Measurements from ENCODE around the gene MTHFD1L.
"Not testable (repeated sequence)": the region's sequence is repeated elsewhere in the genome, so short reads cannot be mapped to it uniquely, and the experiment has no call there.

Gene MTHFD1L

DNA sequence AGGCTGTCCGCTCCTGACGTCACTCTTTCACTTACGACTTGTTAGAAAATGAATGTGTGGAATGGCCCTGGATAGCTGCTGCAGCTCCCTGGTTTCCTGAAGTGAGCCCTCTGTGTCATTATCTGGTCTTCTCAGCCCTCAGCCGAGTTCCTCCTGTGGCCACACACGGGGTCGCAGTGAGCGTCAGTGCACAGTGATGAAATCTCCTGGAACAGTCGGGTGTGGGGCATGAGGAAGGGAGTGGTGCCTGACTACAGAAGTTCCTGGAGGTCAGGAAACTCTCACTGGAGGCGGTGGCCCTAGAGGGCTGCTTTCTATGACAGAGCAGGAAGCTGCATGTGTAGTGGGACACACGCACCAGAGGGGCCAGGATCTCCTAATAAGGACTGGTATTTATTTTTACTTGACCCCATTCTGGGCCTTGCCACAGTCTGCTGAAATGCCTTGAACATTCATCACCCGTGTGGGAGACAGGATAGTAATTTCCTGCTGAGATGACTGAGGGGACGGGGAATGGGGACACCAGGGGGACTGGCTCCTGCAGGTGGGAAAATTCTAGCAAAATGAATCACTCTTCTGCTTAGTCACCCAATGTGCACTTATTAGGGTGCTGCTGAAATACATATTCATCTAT, 175.5 kb downstream of the MTHFD1L start:
- not testable (repeated sequence) for ATAC-seq, DNase-seq

DNA sequence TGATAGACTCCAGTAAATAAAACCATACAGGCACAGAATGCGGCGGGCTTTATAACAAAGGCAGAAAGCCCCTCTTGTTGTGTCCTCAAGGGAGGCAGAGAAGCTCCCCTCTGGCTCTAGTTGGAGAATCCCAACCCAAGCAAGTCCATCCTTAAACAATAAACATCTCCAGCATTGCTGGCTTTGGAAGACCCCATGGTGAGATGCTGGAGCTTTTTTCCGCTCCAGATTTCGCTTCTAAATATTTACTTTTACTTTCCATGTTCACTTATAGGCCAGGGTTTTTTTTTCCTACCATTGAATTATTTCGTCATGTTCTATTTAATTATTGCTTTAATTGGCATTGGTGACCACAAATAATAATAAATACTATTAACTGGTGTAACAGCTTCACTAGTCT, 176.2 kb downstream of the MTHFD1L start:
- ATAC-seq (no peak), DNase-seq (no peak)

DNA sequence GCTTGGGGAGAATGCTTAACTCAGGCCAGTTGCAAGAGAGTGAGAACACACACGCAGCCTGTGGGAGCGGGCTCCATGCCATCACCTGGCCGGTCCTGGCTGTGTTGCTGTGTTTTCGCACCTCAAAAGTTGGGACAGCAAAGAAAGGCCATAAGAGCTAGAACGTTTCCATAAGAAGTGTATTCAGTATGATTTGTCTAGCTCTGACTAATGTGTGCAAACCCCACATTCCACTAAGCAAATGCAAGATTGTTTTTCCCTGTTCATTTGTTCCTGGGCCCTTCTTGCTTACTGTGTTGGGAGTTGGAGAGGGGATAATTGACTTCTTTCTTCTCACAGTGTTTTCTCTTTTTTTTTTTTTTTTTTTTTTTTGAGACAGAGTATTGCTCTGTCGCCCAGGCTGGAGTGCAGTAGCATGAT, 177.4 kb downstream of the MTHFD1L start:
- not testable (repeated sequence) for DNase-seq

DNA sequence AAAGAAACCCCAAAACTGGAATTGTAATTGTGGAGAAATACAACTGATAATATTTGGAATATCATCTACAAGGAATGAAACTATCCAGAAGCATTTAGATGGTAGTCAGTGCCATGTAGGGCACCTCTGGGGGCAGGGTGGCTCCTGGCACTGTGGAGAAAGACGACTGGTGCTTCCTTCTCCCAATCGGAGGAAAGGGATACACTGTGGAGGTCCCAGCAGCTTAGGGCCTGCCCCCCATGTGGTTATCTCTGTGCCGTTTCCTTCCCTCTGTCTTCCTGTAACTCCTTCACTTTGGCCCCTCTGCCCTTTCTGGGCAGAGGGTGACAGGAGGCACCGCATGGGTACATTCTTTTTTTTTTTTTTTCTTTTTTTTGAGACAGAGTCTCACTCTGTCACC, 178.4 kb downstream of the MTHFD1L start:
- no peak for ATAC-seq
- no peak for DNase-seq

More for the DNA sequence above, 177.4 kb downstream of the MTHFD1L start:
- not testable (repeated sequence) for ATAC-seq

GRCh38 chr6:151044465-151045441, 179.3 kb downstream of the MTHFD1L start:
- no peak for ATAC-seq
- no peak for DNase-seq

GRCh38 chr6:151045511-151046222, 180.2 kb downstream of the MTHFD1L start:
- DNase-seq, ATAC-seq: not testable (repeated sequence)

DNA sequence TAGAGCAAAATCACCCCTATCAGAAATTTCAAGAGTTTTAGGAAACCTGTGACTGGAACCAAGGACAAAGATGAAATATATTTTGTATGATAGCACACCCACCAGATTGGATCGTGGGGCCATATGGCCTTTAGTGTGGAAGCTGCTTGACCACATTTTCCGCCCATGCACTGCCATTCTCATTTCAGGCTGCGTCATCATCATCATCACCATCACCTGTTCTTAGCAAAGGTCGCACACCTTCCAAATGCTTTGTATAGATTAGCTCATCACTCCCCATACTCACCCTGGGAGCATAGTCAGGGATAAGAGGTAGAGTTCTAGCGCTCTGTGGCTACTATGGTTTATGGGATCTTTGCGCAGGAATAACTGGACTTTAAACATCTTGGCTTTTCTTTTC, 185.7 kb downstream of the MTHFD1L start:
- peak; percentile 77 for ATAC-seq
- DNase-seq = peak; percentile 23

DNA sequence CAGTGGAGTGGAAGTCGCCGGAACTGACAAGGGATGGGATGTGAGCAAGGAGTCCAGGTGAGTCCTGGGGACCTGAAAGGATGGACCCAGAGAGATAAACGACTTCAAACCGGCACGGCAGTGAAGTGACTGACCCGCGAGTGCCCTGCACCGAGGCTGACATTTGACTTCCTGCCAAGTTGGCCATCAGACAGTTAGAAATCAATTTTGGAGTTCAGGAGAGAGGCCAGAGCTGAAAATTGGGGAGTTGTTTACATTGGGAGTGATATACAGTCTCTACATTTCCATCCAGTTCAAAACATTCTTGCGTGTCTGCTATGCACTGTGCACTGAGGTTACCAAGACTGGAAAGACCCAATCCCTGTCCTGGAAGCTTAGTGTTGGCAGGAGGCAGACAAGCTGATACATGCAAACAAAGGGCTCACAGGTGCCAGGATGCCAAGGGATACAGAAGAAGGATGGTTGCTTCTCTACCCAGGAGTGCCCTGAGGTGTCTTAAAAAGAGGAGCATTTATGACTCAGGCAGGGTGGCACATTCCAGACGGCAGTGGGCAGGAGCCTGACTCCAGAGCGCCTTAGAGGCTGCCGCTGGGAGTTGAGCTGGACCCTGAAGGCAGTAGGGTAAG, 186.6 kb downstream of the MTHFD1L start:
- no peak for DNase-seq
- ATAC-seq = no peak

DNA sequence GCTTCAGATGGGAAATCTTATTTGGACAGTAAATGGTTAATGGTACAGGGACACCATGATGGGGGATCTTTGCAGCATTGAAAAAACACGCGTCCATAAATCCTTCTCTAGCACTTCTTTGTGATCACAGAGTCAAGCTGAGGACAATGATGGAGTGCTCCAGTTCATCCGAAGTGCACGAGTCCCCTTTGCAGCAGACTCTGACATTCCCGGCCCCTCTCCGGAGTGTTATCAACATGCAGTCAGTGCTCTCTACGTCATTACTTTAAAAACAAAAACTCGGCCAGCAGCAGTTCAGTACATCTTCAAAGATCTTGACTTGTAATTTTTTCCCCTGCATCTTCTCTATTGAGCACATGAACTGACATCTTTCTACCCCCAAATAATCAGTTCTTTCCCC, 188.8 kb downstream of the MTHFD1L start:
- DNase-seq (no peak), ATAC-seq (no peak)

DNA sequence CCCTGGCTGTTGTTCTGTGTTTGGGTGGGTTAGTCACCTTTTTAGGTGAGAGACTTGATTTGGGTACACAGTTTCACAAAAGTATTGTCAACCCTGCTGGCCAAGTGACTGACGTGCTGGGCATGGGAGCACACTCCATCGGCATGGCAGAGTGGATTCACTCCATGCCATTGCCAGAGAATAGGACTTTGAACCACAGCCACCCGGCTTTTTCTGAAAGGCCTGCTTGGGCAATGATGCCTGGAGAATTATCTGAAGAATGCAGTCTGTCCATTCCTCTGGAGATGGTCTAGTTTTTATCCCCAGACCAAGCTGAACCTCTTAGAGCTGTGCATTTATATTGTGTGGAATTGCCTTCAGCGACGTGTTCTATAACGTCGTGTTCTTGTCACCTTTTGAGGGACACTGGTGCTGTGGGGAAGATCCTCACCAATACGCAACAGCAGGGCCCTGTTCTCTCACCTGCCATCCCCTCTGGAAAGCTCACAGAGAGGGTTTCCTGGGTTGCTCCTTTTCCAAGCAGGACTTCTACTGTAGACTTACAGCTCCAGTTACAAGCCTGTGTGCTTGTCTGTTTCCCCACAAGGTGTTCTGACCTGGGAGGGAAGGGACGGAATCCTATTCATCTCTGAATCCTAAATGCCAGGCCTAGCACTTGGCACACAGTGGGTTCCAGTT, 190.9 kb downstream of the MTHFD1L start:
- ATAC-seq (no peak), DNase-seq (no peak)

DNA sequence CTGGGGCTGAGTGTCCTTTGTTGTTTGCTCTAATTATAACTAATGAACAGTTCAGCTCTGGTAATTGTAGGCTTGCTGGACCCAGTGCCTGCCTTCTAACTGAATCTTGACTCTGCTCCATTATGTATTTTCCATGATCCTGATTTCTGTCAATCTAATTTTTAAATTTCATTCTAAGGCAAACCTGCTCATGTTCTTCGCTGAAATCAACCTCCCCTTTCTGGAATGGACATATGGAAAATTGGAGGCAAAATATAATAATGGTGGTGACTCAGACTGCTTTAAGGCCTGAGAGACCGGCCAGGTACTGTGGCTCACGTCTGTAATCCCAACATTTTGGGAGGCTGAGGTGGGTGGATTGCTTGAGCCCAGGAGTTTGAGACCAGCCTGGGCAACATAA, 191.6 kb downstream of the MTHFD1L start:
- ATAC-seq (no peak), DNase-seq (no peak)

DNA sequence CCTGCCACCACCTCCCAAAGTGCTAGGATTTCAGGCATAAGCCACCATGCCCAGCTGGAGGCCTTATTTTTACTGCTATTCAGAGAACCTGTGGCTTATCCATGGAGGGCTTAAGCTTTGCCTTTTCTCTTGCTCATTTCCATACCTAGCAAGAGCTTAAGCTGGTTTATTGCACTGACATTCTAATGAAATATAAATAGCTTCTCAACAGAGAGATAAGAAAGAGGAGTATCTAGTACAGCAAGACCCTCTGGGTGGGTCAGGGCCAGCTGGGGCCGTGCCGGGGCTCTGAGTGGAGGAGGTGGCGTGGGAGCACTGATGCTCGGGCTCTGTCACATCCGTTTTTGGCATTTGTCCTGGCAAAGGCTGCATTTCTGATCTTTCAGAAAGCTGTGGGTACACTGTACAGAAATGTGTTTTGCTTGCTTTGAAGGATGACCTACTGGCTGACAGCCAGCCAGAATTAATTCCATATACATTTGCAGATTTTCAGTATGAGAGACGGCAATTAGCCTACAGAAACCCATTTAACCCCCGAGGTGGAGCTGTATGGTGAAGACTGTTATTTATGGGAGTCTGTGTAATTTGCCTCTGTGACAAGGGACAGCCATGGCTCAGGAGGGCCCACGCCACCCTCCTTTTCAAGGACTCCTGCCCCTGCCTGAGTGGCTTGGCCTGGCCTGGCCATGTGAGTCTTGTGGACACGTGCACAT, 192.7 kb downstream of the MTHFD1L start:
- ATAC-seq (no peak), DNase-seq (no peak)

- no peak for DNase-seq
- no peak for ATAC-seq
These were observed 194.2 kb downstream of the MTHFD1L start for GRCh38 chr6:151059612-151060095.

- ATAC-seq = no peak
These were observed 194.7 kb downstream of the MTHFD1L start for GRCh38 chr6:151060096-151060765.

DNA sequence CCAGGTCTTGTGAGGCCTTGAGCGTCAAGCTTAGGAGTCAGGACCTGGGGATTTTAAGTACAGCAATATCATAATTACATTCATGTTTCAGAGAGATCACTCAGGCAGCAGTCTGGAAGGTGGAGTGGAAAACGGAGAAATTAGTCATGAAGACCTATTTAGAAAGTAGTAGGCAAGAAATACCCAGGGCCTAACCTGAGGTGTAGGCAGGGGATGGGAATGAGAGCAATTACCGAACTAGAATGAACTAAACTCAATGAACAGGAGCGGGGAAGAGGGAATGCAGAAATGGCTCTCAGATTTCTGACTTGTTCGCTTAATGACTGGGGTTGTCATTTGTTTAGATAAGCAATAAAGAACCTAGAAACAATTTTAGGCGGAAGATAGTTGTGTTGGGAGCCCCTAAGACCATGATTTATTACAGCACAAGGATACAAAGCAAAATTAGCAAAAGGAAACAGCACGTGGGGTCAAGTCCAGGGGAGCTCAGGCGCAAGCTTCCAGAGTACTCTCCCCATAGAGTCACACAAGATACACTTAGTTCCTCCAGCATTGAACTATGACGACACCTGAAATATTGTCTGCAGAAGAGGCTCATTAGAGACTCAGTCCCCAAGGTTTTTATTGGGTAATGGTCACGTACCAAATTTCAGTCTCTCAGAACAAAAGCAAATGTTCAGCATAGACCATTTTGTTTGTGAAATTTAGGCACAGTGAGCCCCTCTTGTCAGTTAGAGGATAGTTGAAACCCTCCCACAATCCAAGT, 195.4 kb downstream of the MTHFD1L start:
- DNase-seq (no peak), ATAC-seq (no peak)

More at GRCh38 chr6:151060096-151060765, 194.7 kb downstream of the MTHFD1L start:
- DNase-seq = no peak

GRCh38 chr6:151063352-151063751, 197.8 kb downstream of the MTHFD1L start:
- ATAC-seq = no peak
- DNase-seq = no peak

DNA sequence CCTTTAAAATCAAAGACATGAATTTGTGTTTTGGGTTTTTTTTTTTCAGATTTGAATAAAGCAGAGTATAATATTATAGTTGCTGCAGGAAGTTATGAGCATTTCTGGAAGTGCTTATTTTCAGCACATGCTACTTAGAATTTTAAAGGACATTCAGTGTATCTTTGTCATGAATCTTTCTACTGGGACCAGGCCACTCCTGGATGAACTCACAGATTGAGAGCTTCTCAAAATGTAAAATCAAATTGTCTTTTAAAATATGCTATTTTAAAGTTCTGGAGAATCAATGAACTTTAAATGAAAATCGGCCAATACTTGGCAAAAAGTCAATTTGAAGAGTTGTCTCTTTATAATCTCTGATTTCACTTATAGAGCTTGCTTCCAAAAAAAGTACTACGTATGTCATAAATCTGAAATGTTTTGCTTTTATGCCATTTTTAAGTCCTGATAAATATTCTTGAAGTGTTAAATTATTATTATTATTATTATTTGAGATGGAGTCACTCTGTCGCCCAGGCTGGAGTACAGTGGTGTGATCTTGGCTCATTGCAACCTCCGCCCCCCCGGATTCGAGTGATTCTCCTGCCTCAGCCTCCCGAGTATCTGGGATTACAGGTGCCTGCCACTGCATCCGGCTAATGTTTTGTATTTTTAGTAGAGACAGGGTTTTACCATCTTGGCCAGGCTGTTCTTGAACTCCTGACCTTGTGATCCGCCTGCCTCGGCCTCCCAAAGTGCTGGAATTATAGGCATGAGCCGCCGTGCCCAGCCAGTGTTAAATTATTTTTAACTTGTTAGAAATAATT, 198.5 kb downstream of the MTHFD1L start:
- DNase-seq = no peak
- ATAC-seq = no peak

DNA sequence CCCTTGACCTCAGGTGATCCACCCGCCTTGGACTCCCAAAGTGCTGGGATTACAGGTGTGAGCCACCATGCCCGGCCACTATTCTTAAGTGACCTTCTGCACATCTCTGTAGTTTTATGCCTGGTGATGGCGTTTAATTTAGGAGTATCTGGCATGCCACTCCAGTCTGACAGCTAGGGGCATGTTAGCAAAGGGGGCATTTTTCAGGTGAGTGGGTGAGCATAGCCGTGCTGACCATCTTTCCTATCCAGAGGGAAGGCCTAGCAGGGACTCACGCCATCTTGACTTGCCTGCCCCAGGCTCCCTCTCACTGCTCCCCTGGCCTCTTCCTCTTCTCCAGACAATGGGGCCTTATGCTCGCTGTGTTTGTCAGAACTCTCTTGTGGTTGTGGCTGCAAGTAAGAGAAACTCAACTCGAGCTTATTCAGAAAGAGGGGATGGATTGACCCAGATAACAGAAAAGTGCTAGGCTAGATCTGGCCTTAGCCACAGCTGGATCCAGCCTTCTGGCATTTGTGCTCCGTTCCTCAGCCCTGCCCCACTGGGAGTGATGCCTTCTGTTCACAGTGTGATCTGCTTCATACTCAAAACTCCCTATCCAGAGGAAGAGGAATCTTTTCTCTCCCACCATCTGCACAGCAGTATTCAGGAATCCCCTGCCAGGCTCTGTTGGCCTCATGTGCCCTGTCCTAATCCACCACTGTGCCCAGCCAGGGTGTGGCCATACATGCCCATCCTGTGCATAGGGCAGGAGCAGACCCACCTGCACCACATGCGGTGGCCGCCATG, 199.7 kb downstream of the MTHFD1L start:
- DNase-seq = no peak
- no peak for ATAC-seq
